GM18505 (cell line): ENCODE data around the gene TEC.

ENCODE experiments used
- ATAC-seq: cut with Tn5 transposase; IDR thresholded peaks from one replicate; pipeline ENCODE4 v1.9.1; 2021; ENCODE audit not compliant: unreplicated experiment
- POLR2A ChIP-seq: IDR thresholded peaks from 4 replicates; pipeline ENCODE4 v1.6.1; 2011; ENCODE audit warnings: borderline replicate concordance; ENCODE audit not compliant: insufficient read depth, insufficient read length; ENCODE audit errors: extremely low read depth

Gene TEC

DNA sequence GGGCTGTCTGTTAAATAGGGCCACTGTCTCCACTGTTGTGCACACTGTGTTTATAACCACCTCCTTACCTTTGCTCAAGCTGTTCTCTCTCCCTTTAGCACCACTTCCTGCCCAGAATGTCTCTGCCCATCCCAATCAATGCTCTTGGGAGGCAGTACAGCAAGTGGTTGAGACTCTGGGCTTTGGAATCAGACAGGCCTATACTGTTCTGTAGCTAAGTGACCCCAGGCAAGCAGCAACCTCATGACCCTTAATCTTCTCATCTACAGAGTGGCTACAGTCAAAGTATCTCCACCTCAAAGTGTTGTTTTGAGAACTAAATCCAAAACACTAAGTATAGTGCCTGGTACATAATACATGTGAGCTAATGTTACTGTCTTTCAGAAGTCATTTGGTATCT is 131.8 kb downstream of the TEC start:
- no peak for TF ChIP-seq POLR2A
- ATAC-seq, result no peak

DNA sequence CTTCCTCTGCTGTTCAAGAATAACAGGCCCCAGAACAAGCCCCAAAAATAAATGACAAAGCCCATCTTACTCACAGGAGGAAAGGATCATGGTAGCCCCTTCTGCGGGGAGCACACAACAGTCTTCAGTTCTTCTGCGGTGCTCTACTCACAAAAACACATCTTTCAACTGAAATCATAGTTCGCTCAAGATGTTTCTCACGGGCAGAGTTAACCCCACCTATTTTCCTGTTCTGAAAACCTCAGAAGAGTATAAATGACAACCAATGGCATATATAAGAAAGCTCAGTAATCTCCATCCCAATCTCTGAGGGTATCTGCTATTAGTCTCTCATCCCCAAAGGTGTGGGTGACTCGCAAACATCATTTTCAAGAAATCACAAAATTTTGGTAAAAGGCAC is 135.6 kb downstream of the TEC start, which contains the start of gene TXK:
Gene TXK, minus strand, starts transcription at position 170 of the 400 bp plus-strand sequence. Its CDS starts 80 bp downstream, at position 90.
- no peak for ATAC-seq
- no peak for TF ChIP-seq POLR2A

DNA sequence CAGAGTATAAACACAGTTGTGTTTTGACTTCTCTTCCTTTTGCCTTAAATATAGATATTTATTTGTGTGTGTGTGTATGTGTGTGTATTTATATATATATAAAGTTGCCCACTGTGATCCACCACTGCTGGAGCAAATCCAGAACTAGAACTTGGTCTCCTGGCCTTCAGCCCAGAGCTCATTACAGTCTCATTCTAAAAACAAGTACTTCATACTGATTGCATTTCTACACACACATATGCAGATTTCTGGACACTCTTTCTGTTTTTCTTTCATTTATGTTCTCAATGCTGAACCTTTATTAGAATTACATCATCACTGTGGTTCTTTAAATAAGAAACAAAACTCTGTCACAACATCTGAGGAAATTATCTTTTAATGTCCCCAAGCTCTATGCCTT is 136.0 kb downstream of the TEC start:
- no peak for TF ChIP-seq POLR2A
- no peak for ATAC-seq

DNA sequence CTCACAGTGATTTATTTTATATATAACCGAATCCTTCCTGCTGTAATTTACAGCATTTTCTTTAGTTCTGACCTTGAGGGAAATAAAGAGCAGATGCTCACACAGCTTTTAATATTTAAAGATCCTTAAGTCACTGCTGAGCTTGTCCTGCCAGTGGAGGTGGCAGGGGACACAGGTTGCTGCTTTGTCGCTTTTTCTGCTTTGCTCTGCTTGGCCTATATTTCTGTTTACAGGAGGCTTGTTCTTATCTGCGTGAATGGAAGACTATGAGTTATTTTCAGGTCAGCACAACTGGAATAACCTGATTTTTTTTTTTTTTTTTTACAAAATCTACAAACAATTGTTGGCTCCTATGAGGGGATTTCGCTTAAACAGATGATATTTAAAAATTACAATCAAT is 137.9 kb downstream of the TEC start:
- ATAC-seq, result no peak
- no peak for TF ChIP-seq POLR2A

DNA sequence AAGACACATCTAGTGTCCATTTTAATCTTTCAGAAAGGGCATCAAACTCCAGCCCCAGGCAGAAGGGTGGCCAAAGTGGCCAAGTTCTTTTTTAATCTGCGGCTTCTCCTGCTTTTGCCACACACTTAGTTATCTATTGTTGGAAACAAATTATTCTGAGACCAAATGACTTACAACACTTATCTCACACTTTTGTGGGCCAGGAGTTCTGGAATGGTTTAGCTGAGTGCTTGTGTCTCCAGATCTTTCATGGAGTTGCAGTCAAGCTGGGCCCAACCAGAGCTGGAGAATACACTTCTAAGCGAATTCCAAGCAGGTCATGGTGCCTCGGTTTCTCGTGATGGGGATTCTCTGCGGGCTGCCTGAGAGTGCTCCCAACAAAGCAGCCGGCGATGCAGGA is 139.5 kb downstream of the TEC start:
- ATAC-seq, result no peak
- TF ChIP-seq POLR2A, result no peak

DNA sequence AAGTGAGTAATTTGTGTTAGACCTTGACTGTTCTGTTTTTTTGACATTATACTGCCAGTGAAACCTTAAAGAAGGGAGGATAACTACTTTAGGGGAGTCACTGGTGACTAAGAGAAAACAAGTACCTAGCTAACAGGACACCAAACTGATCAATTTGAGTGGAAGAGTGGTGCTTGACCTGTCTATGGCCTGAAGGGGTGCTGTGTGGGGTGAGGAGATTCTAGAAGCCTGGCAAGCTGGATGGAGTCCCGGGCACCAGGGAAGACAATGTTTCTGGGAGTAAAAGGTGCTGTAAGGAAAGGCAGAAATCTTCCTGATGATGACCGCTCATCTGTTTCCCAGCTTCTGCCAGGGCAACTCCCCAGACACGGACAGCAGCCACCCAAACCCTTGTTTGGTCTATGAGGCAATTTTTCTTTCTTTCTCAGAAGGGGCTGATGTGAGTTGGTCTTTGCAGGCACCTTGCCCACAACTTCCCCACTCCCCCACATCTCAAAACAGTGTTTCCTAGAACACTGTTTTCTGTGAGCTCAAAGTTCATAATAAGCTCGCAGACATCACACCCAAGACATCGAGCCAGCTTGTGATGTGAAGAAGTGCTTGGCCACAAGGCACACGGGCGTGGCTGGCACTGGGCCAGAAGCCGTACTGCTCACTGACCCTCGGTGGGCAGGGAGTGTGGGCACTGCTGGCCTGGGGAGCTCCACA is 140.2 kb downstream of the TEC start:
- ATAC-seq, result no peak
- no peak for TF ChIP-seq POLR2A

DNA sequence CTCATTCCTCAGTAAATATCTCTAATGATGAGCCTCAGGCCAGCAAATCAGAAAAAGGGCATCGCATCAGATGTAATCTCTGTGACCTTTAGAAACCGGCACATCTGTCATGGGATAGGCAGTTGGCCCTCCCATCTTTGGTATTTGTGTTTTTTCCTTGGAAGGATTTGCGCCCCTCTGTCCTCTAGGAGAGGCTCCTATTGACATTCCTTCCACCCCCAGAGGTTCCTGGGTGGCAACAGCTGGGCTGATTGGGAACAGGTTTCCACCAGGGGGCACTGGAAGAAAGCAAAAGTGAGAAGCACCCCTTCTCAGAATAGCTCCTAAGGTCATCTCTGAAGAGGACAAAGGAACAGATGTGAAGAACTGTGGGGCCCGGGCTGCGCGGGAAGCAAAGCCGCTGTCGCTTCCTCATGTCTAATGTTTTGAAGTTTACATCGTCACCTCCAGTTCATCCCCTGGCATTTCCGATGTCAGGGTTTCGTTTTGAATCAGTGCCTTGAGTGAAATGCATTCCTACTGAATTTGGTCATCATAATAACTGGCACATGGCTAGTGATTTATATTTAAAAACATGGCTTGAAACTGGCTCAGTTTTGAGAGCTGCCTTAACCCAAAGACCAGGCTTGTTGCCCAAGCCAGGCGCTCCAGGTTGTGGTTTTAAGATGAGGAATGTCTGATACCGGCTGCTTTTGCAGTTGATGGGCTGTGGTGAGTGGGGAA is 141.8 kb downstream of the TEC start:
- TF ChIP-seq POLR2A, result peak; percentile 25

DNA sequence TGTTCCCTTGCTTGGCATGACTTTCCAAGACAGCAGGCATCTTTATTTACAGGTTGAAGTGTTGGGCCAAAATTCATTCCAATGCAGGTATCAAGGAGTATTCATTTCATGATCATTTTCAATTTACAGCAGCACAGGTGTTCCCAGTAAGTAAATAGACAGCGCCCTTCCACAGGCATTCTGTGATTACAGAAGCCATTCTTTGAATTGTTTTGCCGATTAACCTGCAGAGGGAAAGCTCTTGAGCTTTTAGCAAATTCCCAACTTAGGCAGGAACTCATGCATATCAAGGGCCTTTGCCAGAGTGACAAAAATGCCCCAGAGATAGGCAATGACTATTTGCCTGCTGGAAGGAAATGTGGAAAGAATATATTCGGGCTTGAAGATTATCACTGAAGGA is 142.4 kb downstream of the TEC start:
- no peak for ATAC-seq
- TF ChIP-seq POLR2A, result no peak

More for the DNA sequence above, 141.8 kb downstream of the TEC start:
- ATAC-seq, result peak; percentile 88

DNA sequence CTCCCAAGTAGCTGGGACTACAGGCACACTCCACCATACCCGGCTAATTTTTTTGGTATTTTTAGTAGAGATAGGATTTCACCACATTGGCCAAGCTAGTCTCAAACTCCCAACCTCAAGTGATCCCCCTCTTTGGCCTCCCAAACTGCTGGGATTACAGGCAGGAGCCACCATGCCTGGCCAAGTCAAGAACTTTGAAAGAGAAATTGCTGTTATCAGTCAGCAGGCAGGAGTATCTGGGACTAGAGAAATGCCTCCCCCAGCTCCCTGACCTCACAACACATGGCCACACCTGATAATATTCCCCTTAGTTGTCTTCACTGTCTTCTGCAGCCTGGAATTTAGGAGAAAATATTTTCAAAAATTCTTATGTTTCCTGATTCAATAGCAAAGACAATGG is 143.0 kb downstream of the TEC start:
- no peak for ATAC-seq
- TF ChIP-seq POLR2A, result no peak

DNA sequence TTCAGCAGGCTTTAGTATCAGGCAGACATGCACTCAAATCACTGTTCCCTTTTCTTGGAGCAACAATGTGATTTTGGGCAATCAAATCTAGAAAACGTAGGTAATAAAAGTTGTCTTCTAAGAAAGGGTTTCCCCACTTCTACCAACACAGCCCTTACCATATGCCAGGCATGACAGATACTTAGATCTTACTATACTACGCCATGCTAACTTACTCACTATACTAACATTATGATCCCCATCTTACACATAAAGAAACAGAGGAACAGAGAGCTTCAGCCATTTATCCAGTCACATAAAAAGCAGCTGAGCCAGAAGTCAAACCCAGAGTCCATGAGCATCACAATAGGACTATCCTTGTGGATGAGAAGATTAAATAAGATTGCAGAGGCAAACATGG is 144.8 kb downstream of the TEC start:
- TF ChIP-seq POLR2A, result no peak
- ATAC-seq, result no peak

DNA sequence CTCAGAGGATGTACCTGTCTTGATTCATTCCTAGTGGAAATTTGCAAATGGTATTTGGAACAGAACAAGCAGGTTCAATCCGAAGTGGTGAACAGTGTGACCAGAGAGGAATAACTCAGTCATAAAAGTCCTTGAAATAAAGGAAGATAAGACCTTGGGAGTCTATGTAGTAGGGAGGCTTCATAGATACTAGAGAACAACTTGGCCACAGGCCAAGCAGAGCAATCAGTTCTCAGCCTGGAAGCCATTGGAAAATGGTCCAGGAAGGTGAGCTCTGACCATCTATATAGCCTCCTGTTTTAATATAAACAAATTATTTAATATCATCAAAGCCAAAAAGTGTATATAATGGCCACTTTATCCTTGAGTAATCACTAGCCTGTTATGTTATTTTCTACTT is 146.9 kb downstream of the TEC start:
- TF ChIP-seq POLR2A, result no peak
- no peak for ATAC-seq

DNA sequence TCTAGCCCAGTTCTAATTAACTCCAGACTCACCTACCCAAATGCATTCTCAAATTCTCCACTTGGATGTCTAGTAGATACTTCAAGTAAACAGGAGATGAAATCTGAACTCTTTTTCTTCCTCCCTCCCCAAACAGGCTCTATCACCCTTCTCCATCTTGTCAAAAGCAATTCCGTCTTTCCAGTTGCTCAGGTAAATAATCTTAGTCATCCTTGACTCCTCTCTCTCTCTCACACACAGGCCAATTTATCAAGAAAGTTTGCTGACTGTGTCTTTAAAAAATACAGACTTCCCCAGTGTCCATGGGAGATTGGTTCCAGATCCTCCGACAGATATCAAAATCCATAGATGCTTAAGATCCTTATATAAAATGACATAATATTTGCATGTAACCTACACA is 148.5 kb downstream of the TEC start:
- ATAC-seq, result no peak
- no peak for TF ChIP-seq POLR2A

DNA sequence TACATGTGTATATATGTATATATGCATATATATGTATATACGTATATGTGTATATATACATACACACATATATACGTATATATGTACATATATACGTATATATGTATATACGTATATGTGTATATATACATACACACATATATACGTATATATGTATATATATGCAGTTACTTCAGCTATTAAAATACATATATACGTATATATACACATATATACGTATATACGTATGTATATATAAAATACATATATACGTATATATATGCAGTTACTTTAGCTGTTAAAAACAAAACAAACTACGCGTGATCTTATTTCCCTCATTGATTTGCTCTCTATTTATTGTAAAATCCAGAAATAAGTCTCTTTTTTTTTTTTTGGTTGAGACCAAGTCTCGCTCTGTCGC is 149.5 kb downstream of the TEC start:
- no peak for ATAC-seq
- TF ChIP-seq POLR2A, result no peak

DNA sequence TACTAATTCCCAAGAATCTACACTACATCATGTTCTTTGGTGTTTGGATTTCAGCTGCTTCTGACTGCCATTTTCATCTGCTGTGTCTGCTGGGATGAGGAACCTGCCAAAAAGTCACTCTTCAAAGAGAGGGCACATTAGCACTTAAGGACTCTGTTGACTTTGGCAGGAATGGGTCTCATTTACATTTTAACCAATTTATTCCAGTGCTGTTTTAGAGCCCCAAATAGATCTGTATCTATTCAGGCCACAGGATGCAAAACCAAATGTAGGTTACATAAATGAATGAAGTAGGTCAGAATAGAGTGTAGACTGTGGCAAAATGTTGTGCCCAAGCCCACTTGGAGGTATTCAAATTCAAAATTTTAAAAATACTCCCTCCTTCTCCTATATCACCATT is 150.0 kb downstream of the TEC start:
- no peak for ATAC-seq
- no peak for TF ChIP-seq POLR2A
